GM19025 (cell line): Measurements from ENCODE around the gene ZNF83.
"Not testable (repeated sequence)": the region's sequence is repeated elsewhere in the genome, so short reads cannot be mapped to it uniquely, and the experiment has no call there.

Source experiments
- ATAC-seq: cut with Tn5 transposase; IDR thresholded peaks from one replicate; pipeline ENCODE4 v1.9.1; 2021; ENCODE audit warnings: mild to moderate bottlenecking, low read depth, moderate library complexity; ENCODE audit not compliant: unreplicated experiment

Gene ZNF83

DNA sequence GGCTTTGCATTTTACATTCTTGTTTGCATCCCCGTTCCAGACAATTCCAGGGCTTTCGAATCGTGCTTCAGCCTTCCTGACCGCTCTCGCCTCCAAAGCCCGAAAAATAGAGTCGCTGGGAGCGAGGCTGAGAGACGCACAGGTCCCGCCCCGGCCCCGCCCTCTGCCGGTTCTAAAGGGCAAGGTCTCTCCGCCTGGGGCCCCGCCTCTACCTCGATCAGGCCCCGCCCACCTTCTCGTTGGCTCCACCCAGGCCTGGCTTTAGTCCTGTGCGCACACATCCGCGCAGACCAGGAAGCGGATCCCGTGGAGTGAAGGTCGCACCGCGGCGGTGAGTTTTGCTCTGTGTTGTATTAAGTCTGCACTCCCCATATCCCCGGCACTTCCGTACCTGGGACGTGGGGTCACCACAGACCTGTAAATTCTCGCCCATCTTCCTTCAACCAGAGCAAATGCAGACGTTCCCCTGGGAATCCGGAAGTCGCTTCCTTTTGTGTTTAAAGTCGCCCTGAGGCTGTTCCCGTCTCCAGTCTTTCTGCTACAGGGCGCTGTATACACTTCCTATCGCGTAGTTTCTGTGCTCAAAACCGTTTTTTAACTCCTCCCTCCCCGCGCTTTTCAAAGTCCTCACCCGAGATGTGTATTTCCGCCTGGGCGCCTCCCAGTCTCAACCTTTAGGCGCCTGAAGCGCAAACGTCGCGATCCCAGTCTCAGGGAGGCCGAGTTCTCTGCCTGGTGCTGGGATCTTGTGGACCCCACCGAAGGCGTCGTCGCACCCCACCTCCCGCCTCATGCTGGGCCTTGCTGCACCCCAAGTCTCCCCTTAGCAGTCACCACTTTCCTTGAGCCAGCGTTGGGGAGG lies 67.9 kb downstream of the ZNF83 start, which contains the start of gene ZNF701:
ZNF701 (plus strand) TSS at position 288 of the 862 bp plus-strand sequence. CDS start 3,861 bp downstream, outside the sequence.
- ATAC-seq, result peak; percentile 96

DNA sequence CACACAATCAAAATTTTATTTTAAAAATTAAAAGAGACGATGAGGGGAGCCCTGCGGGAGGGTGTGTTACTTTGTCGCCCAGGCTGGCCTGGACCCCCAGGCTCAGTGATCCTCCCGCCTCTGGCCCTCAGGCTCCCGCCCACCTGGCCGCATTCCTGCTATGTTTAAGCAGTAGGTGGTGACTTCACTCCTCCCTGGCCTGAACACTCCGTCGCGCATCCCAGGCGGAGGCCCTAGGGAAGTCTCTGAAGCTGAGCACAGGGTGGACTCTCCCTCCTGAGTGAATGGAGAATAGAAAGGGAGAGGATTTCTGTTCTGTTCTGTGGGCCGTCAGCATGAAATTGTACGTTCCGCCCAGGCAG lies 68.5 kb downstream of the ZNF83 start:
- not testable (repeated sequence) for ATAC-seq

DNA sequence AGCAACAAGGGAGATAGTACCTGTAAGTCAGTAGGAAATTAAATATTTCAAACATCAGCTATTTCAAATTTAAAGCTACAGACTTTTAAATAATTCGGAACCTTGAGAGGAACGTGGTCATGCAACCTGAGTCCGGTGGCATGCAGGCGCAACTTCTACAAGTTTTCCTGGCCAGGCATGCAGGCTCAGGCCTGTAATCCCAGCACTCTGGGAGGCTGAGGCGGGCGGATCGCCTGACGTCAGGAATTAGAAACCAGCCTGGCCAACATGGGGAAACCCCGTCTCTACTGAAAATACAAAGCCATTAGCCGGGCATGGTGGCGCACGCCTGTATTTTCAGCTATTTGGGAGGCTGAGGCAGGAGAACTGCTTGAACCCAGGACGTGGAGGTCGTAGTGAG lies 70.2 kb downstream of the ZNF83 start:
- ATAC-seq, result no peak

DNA sequence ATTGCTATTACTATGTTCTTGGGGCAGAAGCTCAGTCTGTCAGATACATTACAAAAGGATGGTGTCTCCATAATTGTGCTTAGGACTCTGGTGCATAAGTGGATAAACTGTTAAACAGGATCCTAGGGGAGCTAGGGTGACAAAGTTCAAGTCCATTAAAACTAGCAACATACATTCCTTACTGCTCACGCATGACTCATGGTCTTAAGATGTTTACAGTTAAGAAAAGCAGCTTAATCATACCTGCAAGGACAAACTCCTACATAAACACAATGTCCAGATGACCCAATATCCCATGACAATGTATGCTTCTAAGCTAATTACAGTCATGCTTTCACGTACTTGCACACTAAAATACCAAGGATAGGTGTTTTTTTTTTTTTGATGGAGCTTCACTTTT lies 71.6 kb downstream of the ZNF83 start:
- no peak for ATAC-seq

DNA sequence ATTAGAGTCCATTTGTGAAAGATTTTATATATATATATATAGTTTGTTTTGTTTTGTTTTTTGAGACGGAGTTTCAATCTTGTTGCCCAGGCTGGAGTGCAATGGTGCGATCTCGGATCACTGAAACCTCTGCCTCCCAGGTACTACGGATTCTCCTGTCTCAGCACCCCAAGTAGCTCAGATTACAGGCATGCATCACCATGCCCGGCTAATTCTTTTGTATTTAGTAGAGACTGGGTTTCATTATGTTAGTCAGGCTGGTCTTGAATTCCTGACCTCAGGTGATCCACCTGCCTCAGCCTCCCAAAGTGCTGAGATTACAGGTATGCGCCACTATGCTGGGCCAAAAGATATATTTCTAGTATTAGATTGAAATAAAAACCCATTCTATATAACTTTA lies 72.0 kb downstream of the ZNF83 start:
- no peak for ATAC-seq
